Measurements from ENCODE around the gene OPN1SW. TPM values are rescaled to one million over a fixed set of nuclear protein-coding genes. Genes with fewer than 3 reads are reported as not detected.

The OPN1SW gene
- polyA plus RNA-seq, 3 donors, result not detected

DNA sequence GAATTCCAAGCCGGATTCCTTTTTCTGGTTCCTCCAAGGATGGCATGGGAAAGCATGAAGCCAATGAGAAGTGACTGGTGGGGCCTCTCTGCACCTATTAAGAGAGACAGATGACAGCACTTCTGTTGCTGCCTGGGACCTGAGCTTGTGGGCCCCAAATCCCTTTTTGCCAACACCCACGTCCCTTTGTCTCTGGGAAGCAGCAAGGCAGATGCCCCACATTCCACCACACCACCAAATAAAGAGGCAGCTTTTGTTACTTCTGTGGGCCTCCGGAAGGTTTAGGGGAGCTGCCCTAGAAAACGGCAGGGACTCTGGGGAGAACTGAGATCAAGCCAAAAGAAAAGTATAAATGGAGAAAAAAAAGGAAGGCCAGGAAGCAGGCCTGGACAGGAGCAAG lies 19.5 kb upstream of the OPN1SW start:
- WGBS, 3 donors, result 86 to 90% (median 90%) methylated on average over 4 of the region's 4 CpGs
- H3K27ac ChIP-seq (ENCODE audit: low read depth, low read length), result no peak overlapping the region

DNA sequence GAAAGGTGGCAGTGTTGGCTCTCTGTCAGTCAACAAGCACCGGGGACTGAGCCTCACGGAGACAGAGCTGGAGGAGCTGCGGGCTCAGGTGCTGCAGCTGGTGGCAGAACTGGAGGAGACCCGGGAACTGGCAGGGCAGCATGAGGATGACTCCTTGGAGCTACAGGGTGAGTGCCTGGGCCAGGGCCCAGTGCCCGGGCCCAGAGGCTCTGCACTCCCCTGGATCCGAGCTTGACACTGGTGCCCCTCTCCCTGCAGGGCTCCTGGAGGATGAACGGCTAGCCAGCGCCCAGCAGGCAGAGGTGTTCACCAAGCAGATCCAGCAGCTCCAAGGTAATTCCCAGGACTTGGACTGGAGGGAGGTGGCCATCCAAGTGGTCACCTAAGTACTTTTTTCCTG lies 18.8 kb upstream of the OPN1SW start:
- 93 to 96% (median 95%) methylated on average over 8 of the region's 8 CpGs for WGBS, 3 donors
- H3K27ac ChIP-seq (ENCODE audit: low read depth, low read length), result no peak overlapping the region

DNA sequence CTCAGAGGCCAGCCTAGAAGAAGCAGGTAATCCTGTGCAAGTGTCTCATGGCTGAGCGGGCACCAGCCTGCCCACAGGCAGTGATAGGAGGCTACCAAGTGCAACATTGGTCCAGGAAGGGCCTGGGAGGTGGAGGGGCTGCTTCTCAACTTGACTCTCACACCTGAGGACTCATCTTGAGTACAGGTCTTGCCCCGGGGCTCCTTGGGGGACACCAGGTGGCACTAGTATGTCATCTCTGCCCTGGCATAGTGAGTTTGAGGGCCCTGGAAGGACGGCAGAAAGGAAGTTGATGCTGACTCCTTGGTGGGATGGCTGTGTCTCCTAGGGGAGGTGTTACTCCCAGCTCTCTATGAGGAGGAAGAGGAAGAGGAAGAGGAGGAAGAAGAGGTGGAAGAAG lies 18.4 kb upstream of the OPN1SW start:
- no peak overlapping the region for H3K27ac ChIP-seq (ENCODE audit: low read depth, low read length)
- 65 to 73% (median 65%) methylated on average over 3 of the region's 3 CpGs for WGBS, 3 donors

GRCh38 chr7:128793181-128793547 lies 17.6 kb upstream of the OPN1SW start:
- no peak overlapping the region for H3K27ac ChIP-seq (ENCODE audit: low read depth, low read length)
- 94 to 98% (median 96%) methylated on average over 5 of the region's 5 CpGs for WGBS, 3 donors

- 46 to 67% (median 54%) methylated on average over 10 of the region's 10 CpGs for WGBS, 3 donors
- H3K27ac ChIP-seq (ENCODE audit: low read depth, low read length), result no peak overlapping the region
Measured at GRCh38 chr7:128792471-128793180, 17.0 kb upstream of the OPN1SW start.

DNA sequence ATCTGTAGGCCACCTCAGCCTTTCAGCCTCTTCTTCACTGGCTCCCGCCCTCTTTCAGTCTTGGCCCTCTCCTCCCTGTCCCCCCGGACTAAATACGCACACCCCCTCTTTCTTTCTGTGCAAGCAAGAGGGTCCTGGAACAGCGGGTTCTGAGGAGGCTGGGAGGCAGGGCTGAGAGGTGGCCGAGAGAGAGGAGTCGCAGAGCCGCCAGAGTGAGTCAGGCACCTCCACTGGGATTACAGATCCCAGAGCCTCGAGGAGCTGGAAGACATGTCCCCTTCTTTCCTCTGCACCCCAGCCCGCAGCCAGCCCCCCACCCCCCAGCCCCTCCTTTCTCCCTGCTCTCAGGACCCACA lies 16.4 kb upstream of the OPN1SW start:
- WGBS, 3 donors, result 23 to 37% (median 24%) methylated on average over 7 to 9 of the region's 9 CpGs
- no peak overlapping the region for H3K27ac ChIP-seq (ENCODE audit: low read depth, low read length)

DNA sequence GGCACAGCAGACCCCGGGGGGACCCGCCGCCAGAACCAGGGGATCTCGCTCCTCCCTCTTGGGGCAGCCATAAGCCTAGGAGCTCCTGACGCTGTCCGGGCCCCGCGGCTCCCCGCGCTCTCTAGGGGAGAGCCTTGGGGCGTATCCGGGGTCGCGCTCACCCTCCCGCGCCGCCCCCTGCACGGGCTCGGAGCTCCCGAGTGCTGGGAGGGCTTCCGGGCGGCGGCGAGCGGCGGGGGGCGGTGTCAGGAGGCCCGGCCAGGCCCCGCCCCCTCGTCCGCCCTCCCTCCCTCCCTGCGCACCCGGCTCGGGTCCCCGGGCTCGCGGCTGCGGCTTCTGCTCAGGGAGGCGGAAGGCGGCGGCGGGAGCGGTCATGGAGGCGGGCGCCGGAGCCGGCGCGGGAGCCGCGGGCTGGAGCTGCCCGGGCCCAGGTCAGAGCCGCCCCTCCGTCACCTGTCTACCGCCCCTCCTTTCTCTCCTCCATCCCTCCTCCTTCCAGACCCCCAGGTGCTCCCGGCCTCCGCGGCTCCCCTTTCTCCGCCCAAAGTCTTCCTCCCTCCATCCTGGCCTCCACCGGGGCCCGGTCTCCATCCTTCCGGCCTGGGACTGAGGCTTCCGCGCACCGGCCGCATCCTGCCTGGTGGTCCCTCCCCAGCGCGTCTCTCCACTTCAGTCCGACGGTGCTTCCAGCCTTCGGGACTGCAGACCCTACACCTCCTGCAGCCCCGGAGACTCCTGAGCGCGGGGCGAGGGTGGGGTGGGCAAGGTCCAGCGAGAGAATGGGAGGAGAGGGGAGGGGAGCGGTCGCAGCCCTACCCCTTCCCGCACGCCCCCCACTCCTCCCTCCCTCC lies 15.8 kb upstream of the OPN1SW start, which contains the start of gene CCDC136:
Gene CCDC136, plus strand, starts transcription at position 848 of the 851 bp plus-strand sequence. CDS start 444 bp downstream, outside the sequence.
- no peak within 1 kb of the TSS for H3K27ac ChIP-seq (ENCODE audit: low read depth, low read length)
- WGBS, 3 donors, result 1% methylated on average over 55 to 80 of the region's 80 CpGs

- H3K27ac ChIP-seq (ENCODE audit: low read depth, low read length), result no peak overlapping the region
- 14 to 25% (median 16%) methylated on average over 22 to 45 of the region's 45 CpGs for WGBS, 3 donors
Measured at GRCh38 chr7:128790315-128791041, 14.9 kb upstream of the OPN1SW start.

GRCh38 chr7:128788446-128789412 lies 13.1 kb upstream of the OPN1SW start:
- WGBS, 3 donors, result 63 to 85% (median 84%) methylated on average over 9 of the region's 9 CpGs
- no peak overlapping the region for H3K27ac ChIP-seq (ENCODE audit: low read depth, low read length)

DNA sequence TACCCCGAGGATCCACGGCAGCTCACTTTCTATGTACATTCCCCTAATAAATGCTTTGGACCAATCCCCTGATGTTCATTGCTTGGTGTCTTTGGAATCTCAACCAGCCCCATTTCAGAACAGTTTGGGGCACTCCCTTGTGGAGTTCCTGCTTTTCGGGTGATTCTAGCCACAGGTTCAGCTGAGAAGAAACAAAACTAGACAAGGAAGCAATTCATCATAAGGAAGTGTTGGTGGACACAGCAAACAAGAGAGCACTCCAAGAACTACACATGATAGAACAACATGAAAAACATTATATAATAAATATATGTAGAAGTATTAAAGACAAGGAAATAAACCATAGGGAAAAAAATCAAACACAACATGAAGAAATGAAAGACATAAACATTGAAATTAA lies 10.1 kb upstream of the OPN1SW start:
- WGBS, 3 donors, result 76 to 93% (median 84%) methylated on average over 3 of the region's 3 CpGs
- H3K27ac ChIP-seq (ENCODE audit: low read depth, low read length), result no peak overlapping the region

- H3K27ac ChIP-seq (ENCODE audit: low read depth, low read length), result no peak overlapping the region
- 46 to 63% (median 47%) methylated on average over 15 of the region's 15 CpGs for WGBS, 3 donors
Measured at GRCh38 chr7:128783143-128783861, 7.7 kb upstream of the OPN1SW start.

- no peak overlapping the region for H3K27ac ChIP-seq (ENCODE audit: low read depth, low read length)
- 62 to 77% (median 76%) methylated on average over 3 of the region's 3 CpGs for WGBS, 3 donors
Measured at GRCh38 chr7:128781851-128782250, 6.3 kb upstream of the OPN1SW start.

DNA sequence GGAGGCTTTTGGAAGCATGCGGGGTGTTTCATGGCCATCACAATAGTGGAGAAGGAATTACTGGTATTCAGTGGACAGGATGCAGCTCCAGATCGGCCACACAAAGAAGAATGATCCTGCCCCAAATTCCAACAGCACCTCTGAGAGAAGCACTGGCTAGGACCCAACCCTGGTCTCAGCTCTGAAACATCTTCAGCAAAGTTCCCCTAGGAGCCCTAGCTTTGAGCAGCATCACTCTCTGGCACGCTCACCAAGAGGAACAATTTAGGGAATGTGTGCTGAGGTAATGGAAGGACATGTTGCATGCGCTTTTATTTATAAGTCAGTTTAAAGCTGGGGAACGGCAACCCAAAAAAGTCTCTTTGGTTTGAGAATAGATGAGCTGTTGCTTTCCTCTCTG lies 5.5 kb upstream of the OPN1SW start:
- H3K27ac ChIP-seq (ENCODE audit: low read depth, low read length), result no peak overlapping the region
- WGBS, 3 donors, result 66 to 84% (median 70%) methylated on average over 5 of the region's 5 CpGs

- 95 to 98% (median 95%) methylated on average over 5 of the region's 5 CpGs for WGBS, 3 donors
- H3K27ac ChIP-seq (ENCODE audit: low read depth, low read length), result no peak overlapping the region
Measured at GRCh38 chr7:128778946-128779345, 3.4 kb upstream of the OPN1SW start.

- 54 to 75% (median 63%) methylated on average over 5 of the region's 5 CpGs for WGBS, 3 donors
- no peak overlapping the region for H3K27ac ChIP-seq (ENCODE audit: low read depth, low read length)
Measured at GRCh38 chr7:128777156-128778123, 1.8 kb upstream of the OPN1SW start.

DNA sequence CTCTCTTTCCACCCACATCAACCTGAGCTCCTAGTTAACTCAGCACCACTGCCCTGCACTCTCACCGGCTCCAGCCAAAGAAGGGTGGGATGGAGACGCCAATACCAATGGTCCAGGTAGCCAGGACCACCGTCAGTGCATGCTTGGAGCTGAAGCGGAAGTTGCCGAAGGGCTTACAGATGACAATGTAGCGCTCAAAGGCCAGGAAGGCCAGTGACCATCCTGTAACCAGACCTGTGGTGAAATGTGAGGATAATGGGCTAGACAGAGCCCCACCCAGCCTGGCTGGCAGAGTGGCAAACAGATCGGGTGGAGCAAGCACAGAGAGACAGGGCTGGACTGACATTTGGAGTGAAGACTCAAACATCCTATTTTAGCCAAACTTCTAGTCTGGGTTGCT lies 673 bp downstream of the OPN1SW start:
- H3K27ac ChIP-seq (ENCODE audit: low read depth, low read length), result no peak overlapping the region
- WGBS, 3 donors, result 91 to 96% (median 95%) methylated on average over 7 of the region's 7 CpGs
